GM19043 (cell line): ENCODE results near the gene PCMTD2.

ENCODE experiments used
- ATAC-seq: cut with Tn5 transposase; IDR thresholded peaks from one replicate; pipeline ENCODE4 v1.9.1; 2021; ENCODE audit warnings: low read depth; ENCODE audit not compliant: unreplicated experiment

The PCMTD2 gene

GRCh38 chr20:64255361-64256281 is at the start of gene PCMTD2:
Gene PCMTD2 (plus strand): TSS chr20:64255748. CDS start chr20:64259966, 4,218 bp downstream.
- ATAC-seq, result peak; percentile 72

GRCh38 chr20:64206614-64207013 is 48.9 kb upstream of the PCMTD2 start:
- no peak for ATAC-seq

GRCh38 chr20:64207641-64208590 is 47.6 kb upstream of the PCMTD2 start:
- no peak for ATAC-seq

GRCh38 chr20:64209148-64209547 is 46.4 kb upstream of the PCMTD2 start:
- no peak for ATAC-seq

GRCh38 chr20:64210656-64211369 is 44.7 kb upstream of the PCMTD2 start:
- ATAC-seq, result no peak

- no peak for ATAC-seq
Measured at GRCh38 chr20:64211874-64212658, 43.5 kb upstream of the PCMTD2 start.

GRCh38 chr20:64212755-64213154 is 42.8 kb upstream of the PCMTD2 start:
- ATAC-seq, result no peak

GRCh38 chr20:64214113-64214512 is 41.4 kb upstream of the PCMTD2 start:
- ATAC-seq, result no peak

- no peak for ATAC-seq
Measured at GRCh38 chr20:64214952-64215351, 40.6 kb upstream of the PCMTD2 start.

GRCh38 chr20:64216036-64216435 is 39.5 kb upstream of the PCMTD2 start:
- no peak for ATAC-seq

- no peak for ATAC-seq
Measured at GRCh38 chr20:64216910-64217309, 38.6 kb upstream of the PCMTD2 start.

- no peak for ATAC-seq
Measured at GRCh38 chr20:64217539-64218221, 37.9 kb upstream of the PCMTD2 start.

- no peak for ATAC-seq
Measured at GRCh38 chr20:64219202-64219601, 36.3 kb upstream of the PCMTD2 start.

GRCh38 chr20:64219730-64220129 is 35.8 kb upstream of the PCMTD2 start:
- no peak for ATAC-seq

- no peak for ATAC-seq
Measured at GRCh38 chr20:64220420-64220819, 35.1 kb upstream of the PCMTD2 start.

- ATAC-seq, result no peak
Measured at GRCh38 chr20:64220891-64221527, 34.5 kb upstream of the PCMTD2 start.

- ATAC-seq, result no peak
Measured at GRCh38 chr20:64222291-64222735, 33.2 kb upstream of the PCMTD2 start.

GRCh38 chr20:64222851-64223525 is 32.6 kb upstream of the PCMTD2 start:
- no peak for ATAC-seq
